Activated naive CD8-positive, alpha-beta T cell treated with anti-CD3 and anti-CD28 coated beads, Interleukin-2, amount 10 ng/mL, durations not matched to agents 7 days and 5 days (primary cell): ENCODE data around the gene RYR1. TPM values are rescaled to one million over a fixed set of nuclear protein-coding genes. Genes with fewer than 3 reads are reported as not detected.
"Not testable (repeated sequence)": the region's sequence is repeated elsewhere in the genome, so short reads cannot be mapped to it uniquely, and the experiment has no call there.

Source experiments
- ATAC-seq: fragments of 150-1000 bp; cut with Tn5 transposase; one replicate; pipeline ENCODE4 v1.10.0; 2021; ENCODE audit warnings: low read depth, moderate library complexity
- POLR2A ChIA-PET: fragments of 350-600 bp; sonication (Branson Sonifier 250); formaldehyde crosslinking; loops from one replicate; lab custom pipeline; 2021; ENCODE audit warnings: antibody characterized with exemption; lab: Charles Lee
- DNase-seq: peaks from one replicate; pipeline ENCODE4 v3.0.0; 2021
- H3K27ac Mint-ChIP-seq: one replicate; pipeline ENCODE4 v1.8.0; 2022; ENCODE audit warnings: mild to moderate bottlenecking, mixed read lengths
- H3K27me3 Mint-ChIP-seq: one replicate; pipeline ENCODE4 v1.8.0; 2022; ENCODE audit warnings: mild to moderate bottlenecking, moderate library complexity, mixed read lengths
- H3K36me3 Mint-ChIP-seq: one replicate; pipeline ENCODE4 v1.8.0; 2021; ENCODE audit warnings: mild to moderate bottlenecking, mixed read lengths
- H3K4me1 Mint-ChIP-seq: one replicate; pipeline ENCODE4 v1.8.0; 2021; ENCODE audit warnings: mixed read lengths
- H3K4me3 Mint-ChIP-seq: one replicate; pipeline ENCODE4 v1.8.0; 2022; ENCODE audit warnings: mild to moderate bottlenecking, moderate library complexity, mixed read lengths
- H3K9me3 Mint-ChIP-seq: one replicate; pipeline ENCODE4 v1.8.0; 2021; ENCODE audit warnings: mixed read lengths
- total RNA-seq, 2 experiments: library from RNA; stranded (reverse); gene quantifications; one replicate each; pipeline ENCODE4 v1.2.3, GENCODE V29; 2021

RYR1 gene
- total RNA-seq, 2 experiments from 2014 or later: 2.9 to 3.5 TPM

DNA sequence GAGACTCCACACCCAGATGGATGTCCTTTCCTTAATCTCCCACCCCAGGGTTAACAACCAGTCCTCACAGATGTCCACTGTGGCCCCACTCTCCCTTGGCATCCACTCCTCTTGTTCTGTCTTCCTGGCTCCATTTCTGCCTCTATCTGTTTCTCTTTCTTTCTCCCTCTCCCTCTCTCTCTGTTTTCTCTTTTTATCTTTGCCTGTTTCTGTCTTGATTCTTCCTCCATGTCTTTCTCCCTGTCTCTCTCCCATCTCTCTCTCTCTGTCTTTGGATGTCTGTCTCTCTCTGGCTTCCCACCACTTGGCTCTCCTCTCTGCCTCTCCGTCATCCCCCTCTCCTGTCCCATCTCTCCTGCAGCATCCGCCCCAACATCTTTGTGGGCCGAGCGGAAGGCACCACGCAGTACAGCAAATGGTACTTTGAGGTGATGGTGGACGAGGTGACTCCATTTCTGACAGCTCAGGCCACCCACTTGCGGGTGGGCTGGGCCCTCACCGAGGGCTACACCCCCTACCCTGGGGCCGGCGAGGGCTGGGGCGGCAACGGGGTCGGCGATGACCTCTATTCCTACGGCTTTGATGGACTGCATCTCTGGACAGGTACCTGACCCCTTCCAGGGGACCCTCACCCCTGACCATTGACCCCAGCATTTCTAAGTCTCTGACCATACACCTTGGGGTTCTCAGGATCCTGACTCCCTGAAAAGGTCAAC lies 24.4 kb downstream of the RYR1 start:
- Mint-ChIP-seq H3K4me1 (no peaks in the 10 kb centered on the region), H3K36me3 (no peaks in the 10 kb centered on the region), H3K4me3 (no peak overlapping the region), H3K27me3 (peaks cover 4% of the 10 kb centered on the region), H3K27ac (no peak overlapping the region), H3K9me3 (no peaks in the 10 kb centered on the region)
- POLR2A ChIA-PET: no interaction called here
- ATAC-seq (no peak), DNase-seq (no peak)

DNA sequence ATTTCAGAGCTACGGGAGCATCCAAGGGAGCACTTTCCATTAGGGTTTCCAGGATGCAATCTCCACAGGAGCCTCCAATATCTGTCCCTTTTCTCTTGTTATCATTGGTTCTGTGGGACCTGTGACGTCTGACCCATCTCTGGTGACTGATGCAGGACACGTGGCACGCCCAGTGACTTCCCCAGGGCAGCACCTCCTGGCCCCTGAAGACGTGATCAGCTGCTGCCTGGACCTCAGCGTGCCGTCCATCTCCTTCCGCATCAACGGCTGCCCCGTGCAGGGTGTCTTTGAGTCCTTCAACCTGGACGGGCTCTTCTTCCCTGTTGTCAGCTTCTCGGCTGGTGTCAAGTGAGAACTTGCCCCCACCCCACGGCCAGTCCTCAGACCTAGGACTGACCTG lies 25.5 kb downstream of the RYR1 start:
- no peaks in the 10 kb centered on the region for H3K9me3 Mint-ChIP-seq
- no peak for ATAC-seq

DNA sequence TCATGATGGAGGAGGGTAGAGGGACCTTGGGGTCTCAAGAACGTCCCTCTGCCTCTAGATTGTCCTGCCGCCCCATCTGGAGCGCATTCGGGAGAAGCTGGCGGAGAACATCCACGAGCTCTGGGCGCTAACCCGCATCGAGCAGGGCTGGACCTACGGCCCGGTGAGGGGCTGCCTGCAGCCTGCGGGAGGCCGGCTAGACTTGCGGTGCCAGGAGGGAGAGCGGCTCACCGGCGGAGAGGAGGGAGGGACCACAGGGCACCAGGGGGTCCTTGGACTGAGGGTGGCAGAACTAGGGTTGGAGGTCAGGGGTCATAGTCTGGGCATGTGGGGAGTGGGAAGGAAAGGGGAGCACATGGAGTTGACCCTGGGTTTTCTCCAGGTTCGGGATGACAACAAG lies 29.9 kb downstream of the RYR1 start:
- Mint-ChIP-seq H3K9me3 (peaks cover 4% of the 10 kb centered on the region), H3K27me3 (peaks cover 2% of the 10 kb centered on the region), H3K4me1 (no peaks in the 10 kb centered on the region), H3K4me3 (no peak overlapping the region), H3K36me3 (no peaks in the 10 kb centered on the region), H3K27ac (no peak overlapping the region)
- ATAC-seq (no peak), DNase-seq (no peak)
- POLR2A ChIA-PET: no interaction called here

More for the DNA sequence above, 25.5 kb downstream of the RYR1 start:
- Mint-ChIP-seq H3K4me3 (no peak overlapping the region), H3K36me3 (no peaks in the 10 kb centered on the region), H3K4me1 (no peaks in the 10 kb centered on the region), H3K27ac (no peak overlapping the region), H3K27me3 (peaks cover 4% of the 10 kb centered on the region)
- POLR2A ChIA-PET: no interaction called here
- DNase-seq: no peak

DNA sequence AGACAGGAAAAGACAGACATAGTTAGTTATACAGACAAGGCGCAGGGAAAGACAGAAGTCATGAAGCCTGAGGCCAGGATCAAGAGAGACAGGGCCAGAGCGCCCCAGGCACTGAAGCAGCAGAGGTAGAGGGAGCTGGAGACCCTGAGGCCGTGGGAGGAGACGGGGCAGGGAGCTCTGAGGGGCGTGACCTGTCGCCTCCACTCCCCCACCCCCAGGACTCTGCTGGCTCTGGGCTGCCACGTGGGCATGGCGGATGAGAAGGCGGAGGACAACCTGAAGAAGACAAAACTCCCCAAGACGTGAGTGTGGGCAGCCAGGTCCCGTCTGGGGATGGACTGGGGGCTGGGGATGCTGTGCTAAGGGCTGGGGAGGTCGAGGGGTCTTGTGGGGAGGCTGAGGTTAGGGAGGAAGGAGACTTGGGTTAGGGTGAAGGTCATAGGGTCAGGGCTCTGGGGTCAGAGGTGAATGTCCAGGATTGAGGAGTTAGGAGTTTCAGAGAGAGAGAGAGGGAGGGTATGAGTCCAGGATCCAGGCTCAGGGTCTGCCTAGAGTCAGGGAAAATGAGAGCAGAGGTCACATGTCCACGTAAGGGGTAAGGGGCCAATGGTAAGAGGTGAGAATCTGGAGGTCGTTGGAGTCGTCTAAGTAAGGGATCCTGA lies 31.1 kb downstream of the RYR1 start:
- POLR2A ChIA-PET: no interaction called here
- Mint-ChIP-seq H3K4me3 (no peak overlapping the region), H3K9me3 (peaks cover 4% of the 10 kb centered on the region), H3K27me3 (peaks cover 2% of the 10 kb centered on the region), H3K36me3 (no peaks in the 10 kb centered on the region), H3K27ac (no peak overlapping the region), H3K4me1 (no peaks in the 10 kb centered on the region)
- ATAC-seq (no peak), DNase-seq (no peak)

DNA sequence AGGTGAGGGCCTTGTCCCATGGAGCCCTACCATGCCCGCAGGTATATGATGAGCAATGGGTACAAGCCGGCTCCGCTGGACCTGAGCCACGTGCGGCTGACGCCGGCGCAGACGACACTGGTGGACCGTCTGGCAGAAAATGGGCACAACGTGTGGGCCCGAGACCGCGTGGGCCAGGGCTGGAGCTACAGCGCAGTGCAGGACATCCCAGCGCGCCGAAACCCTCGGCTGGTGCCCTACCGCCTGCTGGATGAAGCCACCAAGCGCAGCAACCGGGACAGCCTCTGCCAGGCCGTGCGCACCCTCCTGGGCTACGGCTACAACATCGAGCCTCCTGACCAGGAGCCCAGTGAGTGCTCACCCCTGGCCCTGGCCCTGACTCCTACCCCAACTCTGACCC lies 32.6 kb downstream of the RYR1 start:
- Mint-ChIP-seq H3K27ac (no peak overlapping the region), H3K4me1 (no peaks in the 10 kb centered on the region), H3K9me3 (peaks cover 4% of the 10 kb centered on the region), H3K4me3 (no peak overlapping the region), H3K36me3 (no peaks in the 10 kb centered on the region), H3K27me3 (peaks cover 6% of the 10 kb centered on the region)
- no peak for ATAC-seq
- DNase-seq: no peak
- POLR2A ChIA-PET: no interaction called here

DNA sequence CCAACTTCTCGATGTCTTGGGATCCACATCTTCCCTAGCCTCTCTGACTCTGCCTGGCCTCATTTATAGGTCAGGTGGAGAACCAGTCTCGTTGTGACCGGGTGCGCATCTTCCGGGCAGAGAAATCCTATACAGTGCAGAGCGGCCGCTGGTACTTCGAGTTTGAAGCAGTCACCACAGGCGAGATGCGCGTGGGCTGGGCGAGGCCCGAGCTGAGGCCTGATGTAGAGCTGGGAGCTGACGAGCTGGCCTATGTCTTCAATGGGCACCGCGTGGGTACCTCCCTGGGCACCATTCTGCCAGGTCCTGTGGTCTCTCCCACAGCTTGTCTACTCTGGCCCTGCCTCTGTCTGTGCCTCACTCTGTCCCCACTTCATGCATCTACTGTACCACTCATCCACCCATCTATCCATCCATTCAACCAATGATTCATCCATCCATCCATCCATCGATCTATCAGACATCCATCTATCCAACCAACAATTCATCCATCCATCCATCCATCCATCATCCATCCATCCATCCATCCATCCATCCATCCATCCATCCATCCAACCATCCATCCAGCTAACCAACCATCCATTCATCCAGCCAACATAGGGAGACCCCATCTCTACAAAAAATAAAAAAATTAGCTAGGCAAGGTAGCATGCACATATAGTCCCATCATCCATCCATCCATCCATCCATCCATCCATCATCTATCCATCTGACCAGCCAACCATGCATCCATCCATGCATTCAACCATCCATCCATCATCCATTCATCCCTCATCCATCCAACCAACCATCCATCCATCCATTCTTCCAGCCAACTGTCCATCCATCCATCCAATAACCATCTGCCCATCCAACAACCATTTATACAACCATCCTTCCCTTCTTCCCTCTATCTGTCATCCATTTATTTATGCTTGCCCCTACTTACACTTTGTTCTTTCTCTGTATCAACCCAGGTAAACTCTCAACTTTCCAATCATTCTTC lies 34.3 kb downstream of the RYR1 start:
- H3K4me3 Mint-ChIP-seq: no peak overlapping the region
- POLR2A ChIA-PET: no interaction called here
- DNase-seq: no peak
- H3K36me3 Mint-ChIP-seq: no peaks in the 10 kb centered on the region
- H3K4me1 Mint-ChIP-seq: no peaks in the 10 kb centered on the region
- H3K27ac Mint-ChIP-seq: no peak overlapping the region
- peaks cover 8% of the 10 kb centered on the region for H3K27me3 Mint-ChIP-seq
- no peak for ATAC-seq
- H3K9me3 Mint-ChIP-seq: peaks cover 4% of the 10 kb centered on the region

DNA sequence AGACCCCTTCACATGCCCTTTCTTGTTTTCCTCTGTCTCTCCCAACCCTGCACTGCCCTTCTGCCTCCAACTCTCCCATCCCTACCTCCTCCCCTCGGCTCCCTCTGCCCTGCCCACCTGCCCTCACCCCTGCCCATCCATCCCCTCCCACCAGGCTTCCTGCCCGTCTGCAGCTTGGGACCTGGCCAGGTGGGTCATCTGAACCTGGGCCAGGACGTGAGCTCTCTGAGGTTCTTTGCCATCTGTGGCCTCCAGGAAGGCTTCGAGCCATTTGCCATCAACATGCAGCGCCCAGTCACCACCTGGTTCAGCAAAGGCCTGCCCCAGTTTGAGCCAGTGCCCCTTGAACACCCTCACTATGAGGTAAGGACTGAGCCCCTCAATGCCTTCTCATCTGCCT lies 35.7 kb downstream of the RYR1 start:
- POLR2A ChIA-PET: no interaction called here
- no peak for ATAC-seq
- Mint-ChIP-seq H3K27ac (no peak overlapping the region), H3K4me1 (no peaks in the 10 kb centered on the region), H3K36me3 (no peaks in the 10 kb centered on the region), H3K9me3 (peaks cover 4% of the 10 kb centered on the region), H3K27me3 (peaks cover 8% of the 10 kb centered on the region), H3K4me3 (no peak overlapping the region)
- DNase-seq: no peak

DNA sequence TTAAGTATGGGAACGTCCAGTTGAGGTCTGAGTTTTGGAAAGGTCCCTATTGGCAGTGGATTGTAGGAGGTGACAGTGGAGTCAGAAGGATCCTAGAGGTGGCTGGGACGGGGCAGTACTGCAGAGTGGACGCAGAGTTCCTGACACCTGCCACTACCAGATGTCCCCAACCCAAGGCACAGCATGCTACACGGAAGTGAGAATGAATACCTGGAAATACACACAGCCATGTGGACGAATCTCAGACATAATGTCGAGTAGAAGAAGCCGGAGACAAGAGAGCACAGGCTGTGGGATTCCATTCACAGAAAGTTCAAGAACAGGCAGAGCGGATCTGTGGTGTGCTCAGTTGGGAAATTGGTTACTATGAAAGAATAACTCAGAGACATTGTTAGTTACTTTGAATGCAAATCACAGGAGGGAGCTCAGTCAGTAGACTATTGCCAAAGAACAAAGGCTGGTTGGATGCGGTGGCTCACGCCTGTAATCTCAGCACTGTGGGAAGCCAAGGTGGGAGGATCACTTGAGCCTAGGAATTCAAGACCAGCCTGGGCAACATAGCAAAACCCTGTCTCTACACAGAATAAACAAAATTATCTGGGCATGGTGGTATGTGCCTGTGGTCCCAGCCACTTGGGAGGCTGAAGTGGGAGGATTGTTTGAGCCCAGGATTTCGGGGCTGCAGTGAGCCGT lies 37.4 kb downstream of the RYR1 start:
- Mint-ChIP-seq H3K4me1 (no peaks in the 10 kb centered on the region), H3K4me3 (no peak overlapping the region), H3K27me3 (peaks cover 6% of the 10 kb centered on the region), H3K9me3 (peaks cover 4% of the 10 kb centered on the region), H3K36me3 (no peaks in the 10 kb centered on the region), H3K27ac (no peak overlapping the region)
- POLR2A ChIA-PET: no interaction called here
- no peak for DNase-seq
- ATAC-seq: no peak

DNA sequence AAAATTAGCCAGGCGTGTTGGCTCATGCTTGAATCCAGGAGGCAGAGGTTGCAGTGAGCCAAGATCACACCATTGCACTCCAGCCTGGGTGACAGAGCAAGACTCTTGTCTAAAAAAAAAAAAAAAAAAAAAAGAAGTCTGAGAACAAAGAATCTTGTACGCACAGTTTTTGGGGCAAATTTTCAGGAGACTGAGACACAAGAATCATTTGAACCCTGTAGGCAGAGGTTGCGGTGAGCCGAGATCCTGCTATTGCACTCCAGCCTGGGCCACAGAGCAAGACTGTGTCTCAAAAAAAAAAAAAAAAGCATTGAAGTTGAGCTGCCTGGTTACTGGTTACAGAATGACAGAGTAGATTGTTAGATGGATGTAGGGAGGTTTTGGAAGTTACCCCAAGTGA lies 39.2 kb downstream of the RYR1 start:
- H3K27ac Mint-ChIP-seq, H3K4me3 Mint-ChIP-seq, H3K36me3 Mint-ChIP-seq, POLR2A ChIA-PET, DNase-seq, H3K4me1 Mint-ChIP-seq, H3K9me3 Mint-ChIP-seq, H3K27me3 Mint-ChIP-seq, ATAC-seq: not testable (repeated sequence)

DNA sequence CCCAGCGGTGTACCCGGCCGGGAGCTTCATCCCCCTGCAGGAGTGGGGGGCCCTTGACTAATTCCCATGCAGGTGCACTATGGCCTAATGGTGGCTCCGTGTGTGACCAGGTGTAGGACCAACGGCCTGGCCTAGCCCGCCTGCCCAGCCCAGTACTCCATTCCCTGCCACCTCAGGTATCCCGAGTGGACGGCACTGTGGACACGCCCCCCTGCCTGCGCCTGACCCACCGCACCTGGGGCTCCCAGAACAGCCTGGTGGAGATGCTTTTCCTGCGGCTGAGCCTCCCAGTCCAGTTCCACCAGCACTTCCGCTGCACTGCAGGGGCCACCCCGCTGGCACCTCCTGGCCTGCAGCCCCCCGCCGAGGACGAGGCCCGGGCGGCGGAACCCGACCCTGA lies 39.7 kb downstream of the RYR1 start:
- ATAC-seq: no peak
- Mint-ChIP-seq H3K27me3 (peaks cover 14% of the 10 kb centered on the region), H3K36me3 (no peaks in the 10 kb centered on the region), H3K27ac (no peak overlapping the region), H3K4me3 (no peak overlapping the region), H3K4me1 (no peaks in the 10 kb centered on the region), H3K9me3 (no peaks in the 10 kb centered on the region)
- no peak for DNase-seq
- POLR2A ChIA-PET: no interaction called here

DNA sequence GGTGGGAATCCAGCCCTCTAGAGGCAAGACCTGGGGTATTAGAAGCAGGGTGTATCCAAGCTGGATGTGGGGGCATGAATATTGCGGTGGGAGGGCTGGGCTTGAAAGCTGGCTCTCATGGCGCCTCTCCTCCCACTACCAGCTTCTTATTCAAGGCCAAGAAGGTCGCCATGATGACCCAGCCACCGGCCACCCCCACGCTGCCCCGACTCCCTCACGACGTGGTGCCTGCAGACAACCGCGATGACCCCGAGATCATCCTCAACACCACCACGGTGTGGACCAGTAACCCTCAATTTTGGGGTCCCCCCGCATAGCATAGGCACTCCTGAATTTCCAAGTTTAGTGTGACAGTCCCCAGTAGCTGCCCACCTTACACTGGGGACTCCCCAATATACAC lies 41.7 kb downstream of the RYR1 start:
- Mint-ChIP-seq H3K27me3 (peaks cover 17% of the 10 kb centered on the region), H3K9me3 (no peaks in the 10 kb centered on the region), H3K36me3 (no peaks in the 10 kb centered on the region), H3K4me3 (no peak overlapping the region), H3K4me1 (no peaks in the 10 kb centered on the region), H3K27ac (no peak overlapping the region)
- ATAC-seq (no peak), DNase-seq (no peak)
- POLR2A ChIA-PET: no interaction called here

DNA sequence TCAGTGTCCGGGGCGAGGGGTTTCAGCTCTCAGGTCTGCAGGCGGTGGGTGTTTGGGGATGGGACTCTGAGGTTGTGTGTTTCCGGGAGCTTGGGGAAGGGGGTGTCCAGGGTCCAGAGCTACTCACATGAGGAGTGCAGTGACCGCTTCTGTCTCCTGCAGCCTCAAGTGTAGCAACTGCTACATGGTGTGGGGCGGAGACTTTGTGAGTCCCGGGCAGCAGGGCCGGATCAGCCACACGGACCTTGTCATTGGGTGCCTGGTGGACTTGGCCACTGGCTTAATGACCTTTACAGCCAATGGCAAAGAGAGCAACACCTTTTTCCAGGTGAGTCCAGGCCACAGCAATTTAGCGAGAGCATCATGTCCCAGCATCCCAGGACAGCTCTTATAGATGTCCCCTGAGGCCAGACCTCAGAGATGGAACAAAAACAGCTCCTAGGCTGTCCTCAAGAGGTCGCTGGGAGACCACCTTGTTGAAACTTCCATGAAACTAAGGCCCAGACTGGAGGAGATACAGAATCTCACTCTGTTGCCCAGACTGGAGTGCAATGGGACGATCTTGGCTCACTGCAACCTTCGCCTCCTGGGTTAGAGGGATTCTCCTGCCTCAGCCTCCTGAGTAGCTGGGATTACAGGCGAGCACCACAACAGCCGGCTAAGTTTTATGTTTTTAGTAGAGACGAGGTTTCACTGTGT lies 44.9 kb downstream of the RYR1 start:
- no peak for ATAC-seq
- H3K27me3 Mint-ChIP-seq: peaks cover 23% of the 10 kb centered on the region
- H3K9me3 Mint-ChIP-seq: no peaks in the 10 kb centered on the region
- H3K27ac Mint-ChIP-seq: no peak overlapping the region
- DNase-seq: no peak
- POLR2A ChIA-PET: no interaction called here
- peaks cover 3% of the 10 kb centered on the region for H3K4me1 Mint-ChIP-seq
- no peak overlapping the region for H3K4me3 Mint-ChIP-seq
- no peaks in the 10 kb centered on the region for H3K36me3 Mint-ChIP-seq

DNA sequence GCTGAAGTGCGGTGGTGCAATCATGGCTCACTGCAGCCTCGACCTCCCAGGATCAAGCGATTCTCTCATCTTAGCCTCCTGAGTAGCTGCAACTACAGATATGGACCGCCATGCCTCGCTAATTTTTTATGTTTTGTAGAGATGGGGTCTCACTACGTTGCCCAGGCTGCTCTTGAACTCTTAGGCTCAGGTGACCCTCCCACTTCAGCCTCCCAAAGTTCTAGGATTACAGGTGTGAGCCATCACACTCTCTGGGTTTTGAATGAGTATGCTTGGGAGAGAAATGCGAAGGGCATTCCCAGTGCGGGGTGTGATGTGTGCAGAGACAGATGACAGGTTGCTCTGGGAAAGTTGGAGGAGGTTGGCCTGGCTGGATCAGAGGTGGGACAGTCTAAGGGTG lies 49.0 kb downstream of the RYR1 start:
- Mint-ChIP-seq H3K27me3 (peaks cover 21% of the 10 kb centered on the region), H3K27ac (no peak overlapping the region), H3K9me3 (no peaks in the 10 kb centered on the region), H3K4me1 (peaks cover 3% of the 10 kb centered on the region), H3K4me3 (no peak overlapping the region), H3K36me3 (no peaks in the 10 kb centered on the region)
- POLR2A ChIA-PET: no interaction called here
- no peak for DNase-seq
- ATAC-seq: no peak
